Measurements from ENCODE around the gene PCNT.

PCNT gene

GRCh38 chr21:46483300-46484295 lies 159.6 kb downstream of the PCNT start:
- DNase-seq (ENCODE audit: low spot score): no peak

GRCh38 chr21:46486481-46487126 lies 162.6 kb downstream of the PCNT start:
- no peak for DNase-seq (ENCODE audit: low spot score)

GRCh38 chr21:46489162-46489663 lies 165.3 kb downstream of the PCNT start:
- no peak for DNase-seq (ENCODE audit: low spot score)

GRCh38 chr21:46489800-46490199 lies 165.8 kb downstream of the PCNT start:
- DNase-seq (ENCODE audit: low spot score): no peak

GRCh38 chr21:46491553-46491952 lies 167.6 kb downstream of the PCNT start:
- no peak for DNase-seq (ENCODE audit: low spot score)

- DNase-seq (ENCODE audit: low spot score): no peak
These were observed 168.9 kb downstream of the PCNT start for GRCh38 chr21:46492851-46493250.

- no peak for DNase-seq (ENCODE audit: low spot score)
These were observed 169.9 kb downstream of the PCNT start for GRCh38 chr21:46493828-46494227.
